Measurements from ENCODE around the gene HCN2.

Gene HCN2

DNA sequence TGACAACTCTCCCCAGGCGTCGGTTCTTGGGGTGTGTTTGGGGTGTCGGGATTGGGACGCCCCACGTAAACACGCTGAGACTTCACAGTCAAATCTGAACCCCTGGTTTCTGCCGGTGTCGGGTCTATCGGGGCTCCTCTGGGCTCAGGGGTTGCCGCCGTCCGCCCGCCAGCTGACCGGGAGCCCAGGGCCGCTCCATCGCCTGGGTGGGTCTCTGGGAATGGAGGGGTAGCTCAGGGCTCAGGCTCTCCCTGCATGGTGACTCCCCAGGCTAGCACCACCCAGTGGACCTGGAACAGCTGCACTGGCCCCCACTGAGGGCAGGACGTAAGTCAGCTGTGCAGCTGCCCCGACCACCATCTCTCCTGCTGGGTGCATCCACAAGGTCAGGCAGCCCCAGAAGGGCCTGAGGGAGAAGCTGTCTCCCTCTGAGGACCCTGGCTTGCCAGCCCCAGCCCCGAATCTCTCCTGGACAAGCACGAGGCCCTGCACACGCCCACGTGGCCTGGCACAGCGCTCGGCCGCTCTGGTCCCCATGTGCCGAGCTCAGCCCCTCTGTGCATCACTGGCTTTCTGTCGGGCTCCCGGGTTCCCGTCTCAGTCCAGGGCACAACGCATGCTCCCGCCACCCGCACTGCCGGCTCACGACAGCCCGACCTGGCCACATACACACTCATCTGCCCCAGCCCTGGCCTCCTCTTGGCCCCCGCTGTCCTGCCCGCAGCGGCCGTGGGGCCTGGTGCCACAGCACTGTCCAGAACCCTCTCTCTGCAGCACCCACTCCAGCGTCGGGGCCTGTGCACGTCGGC lies 67.3 kb downstream of the HCN2 start:
- no peak for DNase-seq (ENCODE audit: low read depth)

DNA sequence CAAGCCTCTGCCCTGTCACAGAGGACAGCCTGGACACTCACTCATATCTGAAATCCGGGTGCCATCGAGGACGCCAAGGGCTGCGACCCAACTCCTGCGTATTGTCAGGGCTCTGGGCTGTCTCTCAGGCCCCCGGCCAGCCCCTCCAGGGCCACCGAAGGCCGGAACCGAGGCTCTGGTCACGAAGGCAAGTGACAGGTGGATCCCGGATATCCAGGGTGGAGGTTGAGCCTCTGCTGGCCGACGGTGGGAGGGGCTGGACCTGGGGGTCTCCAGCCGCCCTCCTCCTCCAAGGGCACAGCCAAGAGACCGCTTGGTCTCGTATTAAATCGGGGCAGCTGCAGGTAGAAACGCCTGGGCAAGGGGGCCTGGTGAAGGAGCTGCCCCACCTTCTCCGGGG lies 67.9 kb downstream of the HCN2 start:
- no peak for DNase-seq (ENCODE audit: low read depth)

- DNase-seq (ENCODE audit: low read depth): no peak
These were observed 68.6 kb downstream of the HCN2 start for GRCh38 chr19:658059-658839.

DNA sequence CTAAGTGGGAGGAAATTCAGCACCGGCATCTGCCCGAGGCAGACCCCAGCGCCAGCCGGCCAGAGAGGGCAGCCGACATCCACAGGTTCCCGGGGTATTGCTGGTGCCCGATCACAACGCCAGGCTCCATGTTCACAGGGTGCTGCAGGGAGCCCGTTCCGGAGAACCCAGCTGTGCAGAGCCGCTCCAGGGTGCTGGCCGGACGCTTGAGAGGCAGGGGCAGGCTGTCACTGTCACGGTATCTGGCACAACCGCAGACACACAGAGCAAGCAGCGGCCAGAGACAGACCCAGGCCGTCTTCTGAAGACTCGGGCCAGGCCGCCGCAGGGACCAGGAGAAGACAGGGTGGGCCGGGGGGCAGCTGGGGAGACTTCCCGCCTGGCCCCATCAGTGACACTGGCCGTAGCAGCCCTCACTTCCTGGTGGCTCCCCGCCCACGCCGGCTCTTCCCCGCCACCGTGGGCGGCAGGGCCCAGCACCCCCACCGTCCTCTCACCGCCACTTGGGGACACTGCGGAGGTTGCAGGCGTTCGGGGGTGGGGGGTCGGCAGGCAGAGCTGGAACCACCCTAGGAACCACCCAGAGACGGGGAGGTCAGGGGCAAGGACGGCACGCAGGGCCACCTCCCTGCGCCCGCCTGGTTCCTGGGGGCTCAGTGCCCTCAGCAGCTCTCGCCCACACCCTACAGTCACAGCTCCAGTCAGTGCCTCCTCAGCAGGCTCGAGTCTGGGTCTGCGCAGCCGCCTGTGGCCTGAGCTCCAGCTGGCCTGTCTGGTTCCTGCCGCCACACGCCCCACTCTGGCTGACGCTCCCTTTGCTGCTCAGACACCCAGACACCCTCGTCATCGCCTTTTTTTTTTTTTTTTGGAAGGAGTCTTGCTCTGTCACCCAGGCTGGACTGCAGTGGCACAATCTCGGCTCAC lies 69.5 kb downstream of the HCN2 start:
- DNase-seq (ENCODE audit: low read depth): peak; percentile 72

DNA sequence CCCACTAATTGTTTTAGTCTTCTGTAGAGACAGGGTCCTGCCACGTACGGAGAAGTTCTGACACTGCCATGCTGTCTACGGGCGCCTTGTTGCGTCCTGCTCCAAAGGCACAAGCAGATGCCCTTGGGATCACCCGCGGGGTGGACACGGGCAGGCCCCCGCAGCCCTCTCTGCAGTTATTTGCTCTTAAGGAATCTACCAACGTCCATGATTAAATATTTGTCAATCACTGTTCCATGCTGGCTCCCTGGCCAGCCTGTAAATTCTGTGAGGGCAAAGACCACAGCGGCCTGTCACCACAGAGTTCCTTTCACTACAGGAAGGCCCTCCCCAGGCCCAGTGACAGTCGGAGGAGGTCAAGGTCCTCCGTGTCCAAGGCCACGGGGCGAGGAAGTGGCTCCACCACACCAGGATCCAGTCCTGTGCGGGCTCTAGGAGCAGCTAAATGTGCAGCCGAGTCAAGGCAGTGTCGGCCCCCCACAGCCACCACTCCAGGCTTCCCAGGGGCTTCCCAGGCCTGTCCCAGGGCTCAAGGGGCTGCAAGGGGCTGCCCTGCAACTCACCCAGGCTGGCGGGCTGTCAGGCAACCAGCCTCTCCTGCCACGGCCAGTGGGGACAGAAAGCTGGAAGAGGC lies 71.2 kb downstream of the HCN2 start:
- DNase-seq (ENCODE audit: low read depth): no peak

- DNase-seq (ENCODE audit: low read depth): peak; percentile 57
These were observed 71.9 kb downstream of the HCN2 start for GRCh38 chr19:661427-662196.

- peak; percentile 64 for DNase-seq (ENCODE audit: low read depth)
These were observed 72.7 kb downstream of the HCN2 start for GRCh38 chr19:662207-662961.

- peak; percentile 91 for DNase-seq (ENCODE audit: low read depth)
These were observed 73.4 kb downstream of the HCN2 start, which contains the start of gene RNF126 for GRCh38 chr19:662962-663681. Gene RNF126, minus strand, starts transcription at chr19:663214. Its CDS starts 93 bp downstream, at chr19:663121.

DNA sequence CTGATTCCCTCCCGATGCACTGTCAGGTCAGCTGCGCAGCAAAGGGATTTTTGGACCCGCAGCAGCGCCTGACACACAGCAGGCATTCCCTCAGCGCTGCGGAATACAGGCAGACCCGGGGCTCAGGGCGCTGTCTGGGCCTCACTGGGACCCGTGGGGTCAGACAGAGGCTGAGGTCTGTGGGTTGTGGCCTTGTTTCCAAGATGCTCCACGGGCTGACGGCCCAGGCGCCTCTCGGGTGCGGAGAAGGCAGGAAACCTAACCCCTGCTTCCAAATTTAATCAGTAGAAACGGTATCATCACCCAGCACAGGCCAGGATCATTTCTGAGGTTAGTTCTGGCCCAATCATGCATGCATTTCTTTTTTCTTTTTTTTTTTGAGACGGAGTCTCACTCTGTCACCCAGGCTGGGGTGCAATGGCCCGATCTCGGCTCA lies 74.0 kb downstream of the HCN2 start:
- DNase-seq (ENCODE audit: low read depth): no peak

DNA sequence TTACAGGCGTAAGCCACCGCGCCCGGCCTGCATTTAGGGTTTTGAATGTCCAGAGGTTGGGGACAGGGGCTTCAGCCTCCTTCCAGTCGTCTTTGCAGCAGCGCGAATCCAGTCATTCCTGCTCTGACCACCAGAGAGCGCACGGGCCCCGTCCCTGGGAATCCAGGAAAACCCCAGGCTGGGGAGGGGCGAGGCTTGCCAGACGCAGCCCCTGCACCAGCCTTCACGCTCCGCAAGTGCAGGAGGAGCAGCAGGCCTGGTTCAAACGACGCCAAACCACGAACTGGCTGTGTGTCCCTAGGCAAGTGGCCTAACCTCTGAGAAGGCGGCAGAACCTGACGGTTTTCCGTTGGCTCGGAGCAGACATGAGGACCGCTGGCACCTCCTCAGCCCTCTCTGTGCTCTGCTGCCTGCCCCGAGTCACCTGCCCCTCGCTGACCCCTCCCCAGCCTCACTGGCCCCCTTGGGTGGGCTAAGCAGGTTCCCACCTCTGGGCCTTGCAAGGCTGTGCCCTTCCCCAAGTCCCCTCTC lies 75.3 kb downstream of the HCN2 start:
- DNase-seq (ENCODE audit: low read depth): peak; percentile 74
